ENCODE measurements around the gene AIG1.

GRCh38 chr6:143151381-143151780, 90.7 kb downstream of the AIG1 start:
- TF ChIP-seq POLR2A (IDR thresholded peaks at IDR 0.05; ENCODE audit: low read depth, low read length) = no peak
- TF ChIP-seq POLR2AphosphoS5 (IDR thresholded peaks at IDR 0.05; ENCODE audit: low read depth, low read length) = no peak
- no peak for TF ChIP-seq TAF1 (IDR thresholded peaks at IDR 0.05; ENCODE audit: borderline replicate concordance, low read depth, low read length)

All from GM12892 (cell line).